ENCODE measurements around the gene ZMYND8.
A peak's percentile ranks its signal among the peaks of the same experiment; 100 is the strongest.

The ZMYND8 gene

GRCh38 chr20:47332381-47333206, 23.9 kb downstream of the ZMYND8 start:
- DNase-seq: no peak

- DNase-seq: no peak
Measured at GRCh38 chr20:47330933-47331708, 25.4 kb downstream of the ZMYND8 start.

GRCh38 chr20:47330071-47330470, 26.4 kb downstream of the ZMYND8 start:
- no peak for DNase-seq

GRCh38 chr20:47328129-47328528, 28.4 kb downstream of the ZMYND8 start:
- no peak for DNase-seq

- DNase-seq: no peak
Measured at GRCh38 chr20:47327711-47328110, 28.8 kb downstream of the ZMYND8 start.

- no peak for DNase-seq
Measured at GRCh38 chr20:47326658-47327268, 29.7 kb downstream of the ZMYND8 start.

GRCh38 chr20:47325242-47325641, 31.3 kb downstream of the ZMYND8 start:
- no peak for DNase-seq

GRCh38 chr20:47320990-47321805, 35.3 kb downstream of the ZMYND8 start:
- DNase-seq: no peak

GRCh38 chr20:47319517-47320252, 36.8 kb downstream of the ZMYND8 start:
- no peak for DNase-seq

GRCh38 chr20:47318586-47319516, 37.6 kb downstream of the ZMYND8 start:
- DNase-seq: no peak

- DNase-seq: no peak
Measured at GRCh38 chr20:47318027-47318585, 38.4 kb downstream of the ZMYND8 start.

- DNase-seq: peak; percentile 63 to 72
Measured at GRCh38 chr20:47317127-47317895, 39.2 kb downstream of the ZMYND8 start.

GRCh38 chr20:47316776-47317126, 39.7 kb downstream of the ZMYND8 start:
- no peak for DNase-seq

GRCh38 chr20:47315339-47316056, 41.0 kb downstream of the ZMYND8 start:
- DNase-seq: no peak

GRCh38 chr20:47314647-47315338, 41.7 kb downstream of the ZMYND8 start:
- DNase-seq: no peak

GRCh38 chr20:47311967-47312681, 44.4 kb downstream of the ZMYND8 start:
- no peak for DNase-seq

GRCh38 chr20:47311211-47311610, 45.3 kb downstream of the ZMYND8 start:
- no peak for DNase-seq

- DNase-seq: no peak
Measured at GRCh38 chr20:47310729-47311128, 45.8 kb downstream of the ZMYND8 start.

Measured in activated CD4-positive, alpha-beta T cell treated with anti-CD3 and anti-CD28 coated beads, Interleukin-2, amount 50 U/mL, for 48 hours (primary cell).